GM23338 (cell line): ENCODE measurements around the gene EXOC2. TPM values are rescaled to one million over a fixed set of nuclear protein-coding genes. Genes with fewer than 3 reads are reported as not detected.

Experiments
- ATAC-seq: fragments of 200-7000 bp; cut with Tn5 transposase; 3 replicates; pipeline ENCODE4 v1.9.1; 2020
- DNase-seq: peaks from one replicate; pipeline ENCODE4 v3.0.0-alpha.2; 2015; ENCODE audit warnings: low spot score
- H2AFZ ChIP-seq: fragments of 200-600 bp; sonication (generic); 2 replicates; pipeline ENCODE4 v1.8.0; 2016; ENCODE audit warnings: antibody characterized with exemption, mild to moderate bottlenecking, moderate library complexity
- H3F3A ChIP-seq: fragments of 200-600 bp; sonication (generic); replicated peaks from 2 replicates; pipeline ENCODE4 v1.8.0; 2017; ENCODE audit warnings: antibody characterized with exemption, mixed run types, low read depth
- H3K27ac ChIP-seq: fragments of 200-600 bp; sonication (generic); 2 replicates; pipeline ENCODE4 v1.6.1; 2016; ENCODE audit warnings: low read depth
- H3K27me3 ChIP-seq: fragments of 200-600 bp; sonication (generic); 2 replicates; pipeline ENCODE4 v1.8.0; 2016; ENCODE audit warnings: mild to moderate bottlenecking, mixed run types, moderate library complexity; ENCODE audit not compliant: insufficient read depth
- H3K36me3 ChIP-seq: fragments of 200-600 bp; sonication (generic); 2 replicates; pipeline ENCODE4 v1.8.0; 2016; ENCODE audit warnings: mild to moderate bottlenecking; ENCODE audit not compliant: insufficient read depth
- H3K4me1 ChIP-seq: fragments of 200-600 bp; sonication (generic); 2 replicates; pipeline ENCODE4 v1.8.0; 2016; ENCODE audit warnings: mild to moderate bottlenecking, moderate library complexity; ENCODE audit not compliant: insufficient read depth
- H3K4me2 ChIP-seq: fragments of 200-600 bp; sonication (generic); 2 replicates; pipeline ENCODE4 v1.7.1; 2017; ENCODE audit warnings: mixed run types
- H3K4me3 ChIP-seq: fragments of 200-600 bp; sonication (generic); 2 replicates; pipeline ENCODE4 v1.6.1; 2016; ENCODE audit warnings: mixed run types
- H3K79me2 ChIP-seq: fragments of 200-600 bp; sonication (generic); replicated peaks from 2 replicates; pipeline ENCODE4 v1.8.0; 2017; ENCODE audit warnings: mild to moderate bottlenecking; ENCODE audit not compliant: insufficient read depth
- H3K9me2 ChIP-seq: fragments of 200-600 bp; sonication (generic); 2 replicates; pipeline ENCODE4 v1.8.0; 2017; ENCODE audit not compliant: insufficient read depth
- H4K20me1 ChIP-seq: fragments of 200-600 bp; sonication (generic); replicated peaks from 2 replicates; pipeline ENCODE4 v1.8.0; 2017; ENCODE audit warnings: mild to moderate bottlenecking; ENCODE audit not compliant: insufficient read depth
- H3K27ac Mint-ChIP-seq: 2 replicates; pipeline ENCODE4 v1.8.0; 2020; ENCODE audit warnings: inconsistent platforms, mild to moderate bottlenecking, moderate library complexity, mixed read lengths
- H3K27me3 Mint-ChIP-seq: 3 replicates; pipeline ENCODE4 v1.8.0; 2022; ENCODE audit warnings: low read depth, mild to moderate bottlenecking, moderate library complexity, mixed read lengths, inconsistent platforms; ENCODE audit not compliant: insufficient read depth, poor library complexity
- H3K36me3 Mint-ChIP-seq: 3 replicates; pipeline ENCODE4 v1.8.0; 2021; ENCODE audit warnings: low read depth, mild to moderate bottlenecking, inconsistent platforms, moderate library complexity, mixed read lengths
- H3K4me1 Mint-ChIP-seq: 3 replicates; pipeline ENCODE4 v1.8.0; 2020; ENCODE audit warnings: mild to moderate bottlenecking, inconsistent platforms, mixed read lengths
- H3K4me3 Mint-ChIP-seq: 3 replicates; pipeline ENCODE4 v1.8.0; 2021; ENCODE audit warnings: moderate library complexity, mild to moderate bottlenecking, inconsistent platforms, mixed read lengths
- H3K9me3 Mint-ChIP-seq: 3 replicates; pipeline ENCODE4 v1.8.0; 2020; ENCODE audit warnings: moderate library complexity, mild to moderate bottlenecking, inconsistent platforms, mixed read lengths
- CREB1 ChIP-seq: fragments of 250-450 bp; sonication (Bioruptor Pico); IDR thresholded peaks from 2 replicates; pipeline ENCODE4 v1.5.0; 2020; ENCODE audit warnings: low read depth, mild to moderate bottlenecking, moderate library complexity
- CTCF ChIP-seq, 2 experiments: fragments of 200-600 bp in 1 of 2; sonication (generic) in 1 of 2; conservative IDR thresholded peaks; 2 replicates each; pipeline versions ENCODE4 v1.5.1 to v1.6.1; 2016 to 2017; ENCODE audit warnings: antibody characterized with exemption in 2 of 2, low read depth in 2 of 2, mild to moderate bottlenecking in 2 of 2, moderate library complexity in 1 of 2
- ETS1 ChIP-seq: IDR thresholded peaks from 2 replicates; pipeline ENCODE4 v1.6.1; 2016; ENCODE audit warnings: antibody characterized with exemption
- EZH2 ChIP-seq: fragments of 200-600 bp; sonication (generic); IDR thresholded peaks from one replicate; pipeline ENCODE4 v1.8.0; 2017; ENCODE audit warnings: antibody characterized with exemption, mild to moderate bottlenecking, low read depth; ENCODE audit not compliant: unreplicated experiment
- EZH2phosphoT487 ChIP-seq: fragments of 200-600 bp; sonication (generic); IDR thresholded peaks from one replicate; pipeline ENCODE4 v1.8.1; 2018; ENCODE audit warnings: antibody characterized with exemption; ENCODE audit not compliant: unreplicated experiment
- JUNB ChIP-seq: IDR thresholded peaks from one replicate; pipeline ENCODE4 v1.6.1; 2016; ENCODE audit warnings: antibody characterized with exemption; ENCODE audit not compliant: unreplicated experiment
- NANOG ChIP-seq: IDR thresholded peaks from 2 replicates; pipeline ENCODE4 v1.6.1; 2016; ENCODE audit warnings: antibody characterized with exemption, borderline replicate concordance
- POLR2AphosphoS5 ChIP-seq: IDR thresholded peaks from 2 replicates; pipeline ENCODE4 v1.6.1; 2016; ENCODE audit warnings: antibody characterized with exemption, low read depth
- STAT1 ChIP-seq: IDR thresholded peaks from one replicate; pipeline ENCODE4 v1.6.1; 2016; ENCODE audit warnings: antibody characterized with exemption; ENCODE audit not compliant: unreplicated experiment
- ZNF114 ChIP-seq: fragments of 250-450 bp; sonication (Bioruptor Pico); IDR thresholded peaks from 2 replicates; pipeline ENCODE4 v1.5.0; 2020; ENCODE audit warnings: mild to moderate bottlenecking, moderate library complexity
- ZNF331 ChIP-seq: fragments of 250-450 bp; sonication (Bioruptor Pico); IDR thresholded peaks from 2 replicates; pipeline ENCODE4 v1.5.0; 2020; ENCODE audit warnings: low read depth, mild to moderate bottlenecking, moderate library complexity
- polyA plus RNA-seq: library from polyadenylated mRNA; unstranded; fragments of >200 nt; fragmentation: Nextera tagmentation; extraction: Ambion mirVana; gene quantifications from 2 replicates; pipeline ENCODE4 v1.2.1, GENCODE V29; 2016
- total RNA-seq: library from RNA; depleted of rRNA; stranded (reverse); fragments of >200 nt; shearing (Covaris generic); gene quantifications from 2 replicates; pipeline ENCODE4 v1.2.3, GENCODE V29; 2014
- TF ChIP-seq, protein P1 (sequence below): IDR thresholded peaks from one replicate; pipeline ENCODE4 v1.6.1; 2018; ENCODE audit warnings: antibody characterized with exemption; ENCODE audit not compliant: unreplicated experiment

The EXOC2 gene
- total and polyA plus RNA-seq, 2 experiments from 2014 or later = 28.7 to 93.6 TPM

GRCh38 chr6:707576-708236 is 14.8 kb upstream of the EXOC2 start:
- Histone ChIP-seq H3K27me3 (no peaks in the 10 kb centered on the region), H3K27ac (peak overlapping the region; percentile 56), H4K20me1 (no peaks in the 10 kb centered on the region), H3F3A (no peaks in the 10 kb centered on the region), H2AFZ (no peak overlapping the region), H3K79me2 (no peaks in the 10 kb centered on the region), H3K4me3 (no peak overlapping the region), H3K4me1 (peaks cover 75% of the 10 kb centered on the region), H3K4me2 (peak overlapping the region; percentile 21; the same call in 1 of the 2 replicates), H3K36me3 (no peaks in the 10 kb centered on the region), H3K9me2 (no peaks in the 10 kb centered on the region)
- H3K4me1 Mint-ChIP-seq = peaks cover 61% of the 10 kb centered on the region
- no peak overlapping the region for H3K4me3 Mint-ChIP-seq
- DNase-seq (no peak), ATAC-seq (no peak)
- peak overlapping the region; percentile 17; the same call in 1 of the 2 replicates for H3K27ac Mint-ChIP-seq
- H3K27me3 Mint-ChIP-seq = peaks cover 14% of the 10 kb centered on the region
- TF ChIP-seq ETS1 = no peak
- no peak for TF ChIP-seq STAT1
- TF ChIP-seq POLR2AphosphoS5 = no peak
- no peak for TF ChIP-seq ZNF331 (CRISPR knock-in tag)
- TF ChIP-seq JUNB = no peak
- TF ChIP-seq, protein P1, sequence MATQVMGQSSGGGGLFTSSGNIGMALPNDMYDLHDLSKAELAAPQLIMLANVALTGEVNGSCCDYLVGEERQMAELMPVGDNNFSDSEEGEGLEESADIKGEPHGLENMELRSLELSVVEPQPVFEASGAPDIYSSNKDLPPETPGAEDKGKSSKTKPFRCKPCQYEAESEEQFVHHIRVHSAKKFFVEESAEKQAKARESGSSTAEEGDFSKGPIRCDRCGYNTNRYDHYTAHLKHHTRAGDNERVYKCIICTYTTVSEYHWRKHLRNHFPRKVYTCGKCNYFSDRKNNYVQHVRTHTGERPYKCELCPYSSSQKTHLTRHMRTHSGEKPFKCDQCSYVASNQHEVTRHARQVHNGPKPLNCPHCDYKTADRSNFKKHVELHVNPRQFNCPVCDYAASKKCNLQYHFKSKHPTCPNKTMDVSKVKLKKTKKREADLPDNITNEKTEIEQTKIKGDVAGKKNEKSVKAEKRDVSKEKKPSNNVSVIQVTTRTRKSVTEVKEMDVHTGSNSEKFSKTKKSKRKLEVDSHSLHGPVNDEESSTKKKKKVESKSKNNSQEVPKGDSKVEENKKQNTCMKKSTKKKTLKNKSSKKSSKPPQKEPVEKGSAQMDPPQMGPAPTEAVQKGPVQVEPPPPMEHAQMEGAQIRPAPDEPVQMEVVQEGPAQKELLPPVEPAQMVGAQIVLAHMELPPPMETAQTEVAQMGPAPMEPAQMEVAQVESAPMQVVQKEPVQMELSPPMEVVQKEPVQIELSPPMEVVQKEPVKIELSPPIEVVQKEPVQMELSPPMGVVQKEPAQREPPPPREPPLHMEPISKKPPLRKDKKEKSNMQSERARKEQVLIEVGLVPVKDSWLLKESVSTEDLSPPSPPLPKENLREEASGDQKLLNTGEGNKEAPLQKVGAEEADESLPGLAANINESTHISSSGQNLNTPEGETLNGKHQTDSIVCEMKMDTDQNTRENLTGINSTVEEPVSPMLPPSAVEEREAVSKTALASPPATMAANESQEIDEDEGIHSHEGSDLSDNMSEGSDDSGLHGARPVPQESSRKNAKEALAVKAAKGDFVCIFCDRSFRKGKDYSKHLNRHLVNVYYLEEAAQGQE = no peak
- no peak for TF ChIP-seq EZH2
- no peak for TF ChIP-seq EZH2phosphoT487
- TF ChIP-seq ZNF114 = no peak
- no peak for TF ChIP-seq CTCF (conservative IDR thresholded peaks at IDR 0.05; ENCODE audit: low read depth in 2 of 2)
- TF ChIP-seq CREB1 (CRISPR knock-in tag) = no peak
- no peak for TF ChIP-seq NANOG
- no peaks in the 10 kb centered on the region for H3K36me3 Mint-ChIP-seq
- no peaks in the 10 kb centered on the region; the same call in 2 of the 3 replicates for H3K9me3 Mint-ChIP-seq
